GM12878 (cell line): Measurements from ENCODE around the gene DCST1. TPM values are rescaled to one million over a fixed set of nuclear protein-coding genes. Genes with fewer than 3 reads are reported as not detected.

Experiments
- CREM ChIP-seq: IDR thresholded peaks from 2 replicates; pipeline ENCODE4 v1.6.1; 2014; ENCODE audit warnings: antibody characterized with exemption, low read depth
- CUX1 ChIP-seq: IDR thresholded peaks from 2 replicates; pipeline ENCODE4 v1.6.1; 2012; ENCODE audit warnings: improper control_type of control experiment, low read depth, low read length; ENCODE audit not compliant: insufficient replicate concordance
- E4F1 ChIP-seq: fragments of 450-650 bp; IDR thresholded peaks from 2 replicates; pipeline ENCODE4 v1.6.1; 2018; ENCODE audit warnings: borderline replicate concordance, mild to moderate bottlenecking; ENCODE audit not compliant: partially characterized antibody
- NFXL1 ChIP-seq: fragments of 450-650 bp; IDR thresholded peaks from 2 replicates; pipeline ENCODE4 v1.6.1; 2017; ENCODE audit warnings: antibody characterized with exemption, mild to moderate bottlenecking, borderline replicate concordance
- NR2F1 ChIP-seq: fragments of 450-650 bp; conservative IDR thresholded peaks from 2 replicates; pipeline ENCODE4 v1.6.1; 2017; ENCODE audit warnings: mild to moderate bottlenecking
- POLR2AphosphoS5 ChIP-seq: IDR thresholded peaks from 2 replicates; pipeline ENCODE4 v1.6.1; 2011; ENCODE audit warnings: mild to moderate bottlenecking, low read length, inconsistent platforms
- POU2F2 ChIP-seq: IDR thresholded peaks from 3 replicates; pipeline ENCODE4 v1.6.1; 2011; ENCODE audit warnings: low read depth, mild to moderate bottlenecking, low read length, borderline replicate concordance
- SIN3A ChIP-seq: IDR thresholded peaks from 2 replicates; pipeline ENCODE4 v1.6.1; 2012; ENCODE audit warnings: low read depth, low read length, improper control_type of control experiment
- SUPT20H ChIP-seq: IDR thresholded peaks from 2 replicates; pipeline ENCODE4 v1.6.1; 2011; ENCODE audit warnings: low read depth, mild to moderate bottlenecking, low read length, moderate library complexity, borderline replicate concordance; ENCODE audit not compliant: control insufficient read depth
- TBL1XR1 ChIP-seq: IDR thresholded peaks from 2 replicates; pipeline ENCODE4 v1.6.1; 2012; ENCODE audit warnings: low read depth, low read length, improper control_type of control experiment
- USF2 ChIP-seq: IDR thresholded peaks from 2 replicates; pipeline ENCODE4 v1.6.1; 2011; ENCODE audit warnings: low read depth, low read length, improper control_type of control experiment, borderline replicate concordance
- ZNF687 ChIP-seq: fragments of 450-650 bp; IDR thresholded peaks from 2 replicates; pipeline ENCODE4 v1.6.1; 2017; ENCODE audit warnings: mild to moderate bottlenecking, moderate library complexity
- ZZZ3 ChIP-seq: IDR thresholded peaks from 2 replicates; pipeline ENCODE4 v1.6.1; 2011; ENCODE audit warnings: low read depth; ENCODE audit not compliant: control insufficient read depth, insufficient read length
- polyA plus RNA-seq, 11 experiments: library from polyadenylated mRNA; depleted of rRNA in 4 of 11; unstranded in 6 of 11; stranded (reverse) in 5 of 11; fragments of >200 nt; fragmentation: Nextera tagmentation in 4 of 11; fragmentation: Illumina TruSeq in 1 of 11; extraction: Ambion mirVana in 4 of 11; extraction: Trizol in 1 of 11; gene quantifications; 1 replicate in 1 of 11; 2 replicates in 10 of 11; pipeline versions ENCODE4 v1.2.1 to v1.2.3, GENCODE V29; 2011 to 2016; ENCODE audit warnings: inconsistent platforms in 2 of 11, missing spikeins in 2 of 11, low read depth in 1 of 11
- total RNA-seq, 4 experiments: library from RNA; depleted of rRNA in 3 of 4; stranded (reverse); fragments of >200 nt in 3 of 4; fragmentation: Illumina TruSeq in 1 of 4; extraction: Trizol in 1 of 4; gene quantifications; 2 replicates each; pipeline versions ENCODE4 v1.2.1 to v1.2.3, GENCODE V29; 2013 to 2021

The DCST1 gene
- total and polyA plus RNA-seq, 10 of the 15 experiments (the other 5 are each of a cell fraction or from before 2014, with no cell fraction given) = not detected

DNA sequence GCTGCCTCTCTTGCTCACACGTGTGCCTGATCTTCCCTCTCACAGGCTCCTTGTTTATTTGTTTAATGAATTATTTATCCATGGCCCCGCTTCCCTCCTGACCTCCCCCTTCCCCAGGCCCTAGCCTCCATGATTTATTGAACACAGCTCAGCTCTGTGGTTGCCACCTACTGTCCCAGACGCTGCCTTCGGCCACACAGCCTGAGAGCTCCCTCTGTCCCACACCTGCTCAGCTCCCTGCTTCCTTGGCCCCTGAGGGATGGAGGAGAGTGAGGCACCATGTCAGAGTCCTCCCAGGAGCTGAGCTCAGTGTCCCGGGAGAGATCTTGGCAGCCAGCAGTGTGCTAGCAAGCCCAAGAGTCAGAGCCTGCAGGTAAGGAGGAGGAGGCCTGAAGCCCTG is 41.9 kb downstream of the DCST1 start (continued):
- TF ChIP-seq CUX1 = no peak
- TF ChIP-seq E4F1 = no peak
- no peak for TF ChIP-seq USF2
- TF ChIP-seq SIN3A = no peak
- no peak for TF ChIP-seq ZNF687
- no peak for TF ChIP-seq ZZZ3
- TF ChIP-seq NFXL1 = no peak
- no peak for TF ChIP-seq SUPT20H
- TF ChIP-seq TBL1XR1 = no peak
- no peak for TF ChIP-seq POU2F2
- TF ChIP-seq NR2F1 = no peak
- TF ChIP-seq CREM = no peak
- no peak for TF ChIP-seq POLR2AphosphoS5
